ENCODE results near the gene GRID1. TPM values are rescaled to one million over a fixed set of nuclear protein-coding genes. Genes with fewer than 3 reads are reported as not detected.

The GRID1 gene
- polyA plus RNA-seq, 1 donor (not counting 4 experiments of a cell fraction or from before 2014, with no cell fraction given), result 0.01 TPM

DNA sequence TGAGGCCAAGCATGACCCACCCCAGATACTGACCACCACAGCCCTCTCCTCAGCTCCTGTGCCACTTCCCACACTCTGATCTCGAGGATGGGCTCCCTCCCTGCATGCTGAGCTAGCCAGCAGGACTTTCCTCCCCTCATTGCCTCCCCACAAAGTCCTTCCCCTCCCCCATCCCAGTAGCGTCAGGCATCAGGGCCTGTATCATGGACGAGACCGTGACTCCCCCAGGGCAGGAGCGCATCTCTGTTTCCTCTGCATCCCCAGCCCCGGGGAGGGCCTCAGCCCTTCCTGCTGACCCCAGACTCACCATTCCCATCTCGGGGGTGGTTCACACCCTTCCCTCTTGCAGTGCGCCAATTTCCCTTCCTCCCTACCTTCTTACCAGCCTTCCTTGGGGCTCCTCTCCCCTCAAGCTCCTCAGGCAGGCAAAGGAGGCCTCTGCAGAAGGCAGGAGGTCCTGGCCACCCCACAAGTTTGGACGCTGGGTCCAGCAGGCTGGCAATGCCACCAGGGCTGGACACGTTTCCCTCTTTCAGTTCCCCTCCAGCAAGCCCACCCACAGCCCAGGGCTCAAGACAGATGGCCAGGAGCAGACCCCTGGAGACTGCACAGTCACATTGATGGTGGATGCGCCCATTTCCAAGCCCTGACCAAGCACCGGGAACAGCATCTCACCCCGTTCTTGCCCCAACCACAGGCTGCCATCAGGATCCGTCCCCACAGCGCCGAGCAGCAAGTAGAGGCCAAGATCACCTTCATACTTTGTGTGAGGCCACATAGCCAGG is 36.5 kb downstream of the GRID1 start:
- H3K79me2 ChIP-seq (ENCODE audit: control insufficient read depth, insufficient read depth, low read length), result no peaks in the 10 kb centered on the region
- no peaks in the 10 kb centered on the region for H3K36me3 ChIP-seq (ENCODE audit: control insufficient read depth in 2 of 2, extremely low read depth in 1 of 2, insufficient read depth in 2 of 2, low read length in 2 of 2)
- no peak overlapping the region for H3K4me3 ChIP-seq (ENCODE audit: control insufficient read depth in 2 of 3, extremely low read depth in 1 of 3, insufficient read depth in 2 of 3, low read depth in 1 of 3, low read length in 3 of 3)
- dilution Hi-C loops (cut with MboI; ENCODE audit: extremely low pct_ligation_motif_present, low sequenced_read_pairs), result no loop called here
- H3K4me2 ChIP-seq (ENCODE audit: control insufficient read depth, extremely low read depth, insufficient read depth, low read depth, low read length), result no peak overlapping the region
- no peaks in the 10 kb centered on the region for H3K4me1 ChIP-seq (ENCODE audit: control insufficient read depth, extremely low read depth, insufficient read depth, low read length)
- no peak overlapping the region for H3K9ac ChIP-seq (ENCODE audit: control insufficient read depth, extremely low read depth, insufficient read depth, low read length)
- H3K9me3 ChIP-seq (ENCODE audit: control insufficient read depth, low read depth, low read length), result no peaks in the 10 kb centered on the region
- TF ChIP-seq, protein P1, sequence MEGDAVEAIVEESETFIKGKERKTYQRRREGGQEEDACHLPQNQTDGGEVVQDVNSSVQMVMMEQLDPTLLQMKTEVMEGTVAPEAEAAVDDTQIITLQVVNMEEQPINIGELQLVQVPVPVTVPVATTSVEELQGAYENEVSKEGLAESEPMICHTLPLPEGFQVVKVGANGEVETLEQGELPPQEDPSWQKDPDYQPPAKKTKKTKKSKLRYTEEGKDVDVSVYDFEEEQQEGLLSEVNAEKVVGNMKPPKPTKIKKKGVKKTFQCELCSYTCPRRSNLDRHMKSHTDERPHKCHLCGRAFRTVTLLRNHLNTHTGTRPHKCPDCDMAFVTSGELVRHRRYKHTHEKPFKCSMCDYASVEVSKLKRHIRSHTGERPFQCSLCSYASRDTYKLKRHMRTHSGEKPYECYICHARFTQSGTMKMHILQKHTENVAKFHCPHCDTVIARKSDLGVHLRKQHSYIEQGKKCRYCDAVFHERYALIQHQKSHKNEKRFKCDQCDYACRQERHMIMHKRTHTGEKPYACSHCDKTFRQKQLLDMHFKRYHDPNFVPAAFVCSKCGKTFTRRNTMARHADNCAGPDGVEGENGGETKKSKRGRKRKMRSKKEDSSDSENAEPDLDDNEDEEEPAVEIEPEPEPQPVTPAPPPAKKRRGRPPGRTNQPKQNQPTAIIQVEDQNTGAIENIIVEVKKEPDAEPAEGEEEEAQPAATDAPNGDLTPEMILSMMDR (optimal IDR thresholded peaks at IDR 0.05 in 1 of 3, IDR thresholded peaks at IDR 0.05 in 1 of 3, conservative IDR thresholded peaks at IDR 0.05 in 1 of 3; ENCODE audit: extremely low read depth in 1 of 3, insufficient read depth in 2 of 3, low read length in 3 of 3), result no peak
- TF ChIP-seq EZH2 (IDR thresholded peaks at IDR 0.05; ENCODE audit: low read length), result no peak
- H3K27me3 ChIP-seq (ENCODE audit: control insufficient read depth, extremely low read depth, insufficient read depth, low read length), result peaks cover 4% of the 10 kb centered on the region
- FAIRE-seq, result no peak
- no peaks in the 10 kb centered on the region for H3K9me1 ChIP-seq (ENCODE audit: control insufficient read depth, extremely low read depth, insufficient read depth, low read length)
- H2AFZ ChIP-seq (ENCODE audit: control insufficient read depth, low read length), result no peak overlapping the region
- DNase-seq (ENCODE audit: low read depth, low spot score), result no peak
- no peak overlapping the region for H3K27ac ChIP-seq (ENCODE audit: control insufficient read depth, insufficient read depth, low read length)
- no peaks in the 10 kb centered on the region for H4K20me1 ChIP-seq (ENCODE audit: control insufficient read depth, extremely low read depth, insufficient read depth, low read length)

DNA sequence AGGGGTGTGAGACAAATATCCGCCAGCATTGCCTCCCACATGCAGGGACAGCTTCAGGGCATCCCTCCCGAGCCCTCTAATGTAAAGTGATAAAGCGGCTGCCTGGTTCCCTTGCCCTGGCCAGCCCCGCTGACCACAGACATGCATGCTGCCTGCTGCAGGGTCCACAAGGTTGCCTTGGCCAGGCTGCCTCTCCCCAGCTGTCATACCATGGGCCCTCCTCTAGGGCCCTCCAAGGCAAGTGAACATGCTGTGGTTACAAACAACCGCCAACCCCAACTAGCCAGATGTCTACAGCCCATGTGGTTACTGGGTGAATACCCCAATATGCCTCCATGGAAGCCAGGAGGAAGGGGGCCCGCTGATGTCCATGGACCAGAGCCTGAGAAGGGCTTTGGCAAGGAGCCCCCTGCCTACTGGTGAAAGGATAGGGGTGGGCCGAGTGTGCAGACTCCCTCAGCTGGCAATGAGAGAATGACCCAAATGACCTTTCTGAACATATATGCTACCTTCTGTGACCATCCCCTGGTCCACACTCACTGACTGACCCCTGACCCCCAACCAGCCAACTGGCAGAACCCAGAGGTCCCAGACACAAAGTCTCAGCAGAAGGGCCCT is 37.4 kb downstream of the GRID1 start:
- Histone ChIP-seq H3K4me2 (ENCODE audit: control insufficient read depth, extremely low read depth, insufficient read depth, low read depth, low read length) (no peak overlapping the region), H4K20me1 (ENCODE audit: control insufficient read depth, extremely low read depth, insufficient read depth, low read length) (no peaks in the 10 kb centered on the region), H3K79me2 (ENCODE audit: control insufficient read depth, insufficient read depth, low read length) (no peaks in the 10 kb centered on the region), H3K9me3 (ENCODE audit: control insufficient read depth, low read depth, low read length) (no peaks in the 10 kb centered on the region), H3K4me3 (ENCODE audit: control insufficient read depth in 2 of 3, extremely low read depth in 1 of 3, insufficient read depth in 2 of 3, low read depth in 1 of 3, low read length in 3 of 3) (no peak overlapping the region), H2AFZ (ENCODE audit: control insufficient read depth, low read length) (no peak overlapping the region), H3K27me3 (ENCODE audit: control insufficient read depth, extremely low read depth, insufficient read depth, low read length) (peaks cover 4% of the 10 kb centered on the region), H3K4me1 (ENCODE audit: control insufficient read depth, extremely low read depth, insufficient read depth, low read length) (no peaks in the 10 kb centered on the region), H3K9ac (ENCODE audit: control insufficient read depth, extremely low read depth, insufficient read depth, low read length) (no peak overlapping the region), H3K9me1 (ENCODE audit: control insufficient read depth, extremely low read depth, insufficient read depth, low read length) (no peaks in the 10 kb centered on the region), H3K27ac (ENCODE audit: control insufficient read depth, insufficient read depth, low read length) (no peak overlapping the region), H3K36me3 (ENCODE audit: control insufficient read depth in 2 of 2, extremely low read depth in 1 of 2, insufficient read depth in 2 of 2, low read length in 2 of 2) (no peaks in the 10 kb centered on the region)
- dilution Hi-C loops (cut with MboI; ENCODE audit: extremely low pct_ligation_motif_present, low sequenced_read_pairs), result no loop called here
- FAIRE-seq (no peak), DNase-seq (ENCODE audit: low read depth, low spot score) (no peak)
- TF ChIP-seq, protein P1 (optimal IDR thresholded peaks at IDR 0.05 in 1 of 3, IDR thresholded peaks at IDR 0.05 in 1 of 3, conservative IDR thresholded peaks at IDR 0.05 in 1 of 3; ENCODE audit: extremely low read depth in 1 of 3, insufficient read depth in 2 of 3, low read length in 3 of 3), result no peak
- no peak for TF ChIP-seq EZH2 (IDR thresholded peaks at IDR 0.05; ENCODE audit: low read length)
